GM12878 (cell line): Measurements from ENCODE around the gene SELENOV. TPM values are rescaled to one million over a fixed set of nuclear protein-coding genes. Genes with fewer than 3 reads are reported as not detected.

Experiments used
- ATAC-seq: fragments of 200-7000 bp; cut with Tn5 transposase; 3 replicates; pipeline ENCODE4 v1.9.1; 2020; ENCODE audit warnings: mild to moderate bottlenecking, moderate library complexity
- BruUV-seq: library from RNA; stranded (reverse); fragments of 400-500 nt; replicated peaks from 2 replicates; lab custom pipeline; 2021; lab: Mats Ljungman, UMichigan
- CTCF ChIA-PET: fragments of 300-600 bp; sonication (Branson Sonifier 250); formaldehyde crosslinking; extraction: SDS; loops from one replicate; lab custom pipeline; 2021; ENCODE audit warnings: inconsistent platforms; lab: Yijun Ruan, JAX
- POLR2A ChIA-PET: fragments of 350-600 bp; formaldehyde crosslinking; extraction: SDS; loops from one replicate; lab custom pipeline; 2021; ENCODE audit warnings: inconsistent platforms; lab: Charles Lee
- RAD21 ChIA-PET: fragments of 300-600 bp; sonication (Branson Sonifier 250); formaldehyde crosslinking; loops from one replicate; lab custom pipeline; 2023; ENCODE audit warnings: antibody characterized with exemption; ENCODE audit not compliant: unreplicated experiment; lab: Charles Lee
- SMC1A ChIA-PET: fragments of 300-600 bp; sonication (Branson Sonifier 250); formaldehyde crosslinking; loops from one replicate; lab custom pipeline; 2023; ENCODE audit not compliant: unreplicated experiment, uncharacterized antibody; lab: Charles Lee
- DNase-seq: peaks from one replicate; pipeline ENCODE4 v3.0.0-alpha.2; 2011; ENCODE audit warnings: low read depth, low spot score
- FAIRE-seq: peaks from 3 replicates; lab custom pipeline; 2011; peaks lifted over from hg19 to GRCh38; lab: Jason Lieb, UNC
- H2AFZ ChIP-seq: 2 replicates; pipeline ENCODE4 v1.6.0; 2011; ENCODE audit warnings: low read depth, low read length, control low read depth; ENCODE audit not compliant: control insufficient read depth
- H3K27ac ChIP-seq: 2 replicates; pipeline ENCODE4 v1.5.1; 2011; ENCODE audit warnings: control low read depth; ENCODE audit not compliant: control insufficient read depth, insufficient read depth
- H3K27me3 ChIP-seq, 2 experiments: replicated peaks in 1 of 2; 2 replicates each; pipeline versions ENCODE4 v1.6.0 to v1.6.1; 2011; ENCODE audit warnings: low read length in 1 of 2; ENCODE audit not compliant: control insufficient read depth in 2 of 2, insufficient read depth in 2 of 2
- H3K36me3 ChIP-seq, 2 experiments: 2 replicates each; pipeline ENCODE4 v1.5.1; 2011; ENCODE audit warnings: low read length in 1 of 2; ENCODE audit not compliant: control insufficient read depth in 2 of 2, insufficient read depth in 2 of 2
- H3K4me1 ChIP-seq: 2 replicates; pipeline ENCODE4 v1.6.1; 2011; ENCODE audit warnings: mild to moderate bottlenecking, low read length, moderate library complexity, mixed read lengths; ENCODE audit not compliant: control insufficient read depth, insufficient read depth
- H3K4me2 ChIP-seq: 2 replicates; pipeline ENCODE4 v1.6.0; 2011; ENCODE audit warnings: control low read depth; ENCODE audit not compliant: control insufficient read depth, insufficient read depth
- H3K4me3 ChIP-seq: fragments of 200-600 bp; sonication (generic); 2 replicates; pipeline ENCODE4 v1.5.1; 2016
- H3K79me2 ChIP-seq: 2 replicates; pipeline ENCODE4 v1.6.0; 2011; ENCODE audit warnings: low read length; ENCODE audit not compliant: control insufficient read depth, insufficient read depth
- H3K9ac ChIP-seq: 2 replicates; pipeline ENCODE4 v1.8.0; 2011; ENCODE audit warnings: low read length, control low read depth, mixed read lengths; ENCODE audit not compliant: control insufficient read depth, insufficient read depth
- H3K9me3 ChIP-seq: replicated peaks from 3 replicates; pipeline ENCODE4 v1.5.1; 2011; ENCODE audit warnings: mild to moderate bottlenecking, low read length; ENCODE audit not compliant: control insufficient read depth, insufficient read depth
- H4K20me1 ChIP-seq: 2 replicates; pipeline ENCODE4 v1.6.0; 2011; ENCODE audit not compliant: control insufficient read depth, insufficient read depth
- BCLAF1 ChIP-seq: fragments of 450-650 bp; IDR thresholded peaks from 2 replicates; pipeline ENCODE4 v1.6.1; 2017; ENCODE audit warnings: antibody characterized with exemption, mild to moderate bottlenecking, moderate library complexity
- CTCF ChIP-seq, 3 experiments: IDR thresholded peaks in 2 of 3; conservative IDR thresholded peaks in 1 of 3; 2 replicates each; pipeline ENCODE4 v1.5.1; 2011; ENCODE audit warnings: low read depth in 3 of 3, low read length in 3 of 3, mild to moderate bottlenecking in 3 of 3, control low read depth in 2 of 3, moderate library complexity in 2 of 3, inconsistent platforms in 1 of 3, mixed read lengths in 1 of 3; ENCODE audit not compliant: control insufficient read depth in 2 of 3, insufficient read depth in 1 of 3; ENCODE audit errors: extremely low read depth in 1 of 3
- IKZF2 ChIP-seq, 2 experiments: fragments of 450-650 bp; IDR thresholded peaks; 2 replicates each; pipeline ENCODE4 v1.6.1; 2017; ENCODE audit warnings: mild to moderate bottlenecking in 2 of 2, moderate library complexity in 2 of 2
- IRF3 ChIP-seq: fragments of 450-650 bp; IDR thresholded peaks from 2 replicates; pipeline ENCODE4 v1.6.1; 2014; ENCODE audit warnings: mild to moderate bottlenecking
- KAT2A ChIP-seq: conservative IDR thresholded peaks from 2 replicates; pipeline ENCODE4 v1.6.1; 2011; ENCODE audit warnings: low read depth, low read length; ENCODE audit not compliant: control insufficient read depth
- MTA3 ChIP-seq: IDR thresholded peaks from 2 replicates; pipeline ENCODE4 v1.6.1; 2012; ENCODE audit warnings: low read length, inconsistent platforms, borderline replicate concordance
- MYB ChIP-seq: fragments of 150-350 bp; IDR thresholded peaks from 2 replicates; pipeline ENCODE4 v1.6.1; 2014; ENCODE audit warnings: mild to moderate bottlenecking, low read depth, low read length, borderline replicate concordance
- POLR2A ChIP-seq: IDR thresholded peaks from 2 replicates; pipeline ENCODE4 v1.6.1; 2011; ENCODE audit warnings: low read depth, mild to moderate bottlenecking, low read length
- RELA ChIP-seq: fragments of 450-650 bp; IDR thresholded peaks from 2 replicates; pipeline ENCODE4 v1.8.0; 2014; ENCODE audit warnings: borderline replicate concordance; ENCODE audit not compliant: partially characterized antibody
- RFX5 ChIP-seq: IDR thresholded peaks from 2 replicates; pipeline ENCODE4 v1.6.1; 2011; ENCODE audit warnings: low read depth, low read length, improper control_type of control experiment
- SIN3A ChIP-seq: IDR thresholded peaks from 2 replicates; pipeline ENCODE4 v1.6.1; 2012; ENCODE audit warnings: low read depth, low read length, improper control_type of control experiment
- TAF1 ChIP-seq: IDR thresholded peaks from 2 replicates; pipeline ENCODE4 v1.6.1; 2011; ENCODE audit warnings: mild to moderate bottlenecking, low read depth, low read length, borderline replicate concordance
- TCF12 ChIP-seq: IDR thresholded peaks from 2 replicates; pipeline ENCODE4 v1.6.1; 2011; ENCODE audit warnings: low read depth, mild to moderate bottlenecking, low read length
- USF2 ChIP-seq: IDR thresholded peaks from 2 replicates; pipeline ENCODE4 v1.6.1; 2011; ENCODE audit warnings: low read depth, low read length, improper control_type of control experiment, borderline replicate concordance
- YY1 ChIP-seq: IDR thresholded peaks from 2 replicates; pipeline ENCODE4 v1.6.1; 2011; ENCODE audit warnings: low read depth, mild to moderate bottlenecking, low read length
- ZBED1 ChIP-seq: IDR thresholded peaks from 2 replicates; pipeline ENCODE4 v1.6.1; 2016; ENCODE audit warnings: borderline replicate concordance
- WGBS: methylation state at CpG from one replicate; pipeline ENCODE4 v1.1.6; 2016; ENCODE audit warnings: low lambda C conversion rate; ENCODE audit not compliant: insufficient replicate concordance, insufficient coverage; ENCODE audit errors: missing lambda C conversion rate; 5-methylcytosine and 5-hydroxymethylcytosine counted together
- in situ Hi-C: fragments of 300-500 bp; cut with MboI; formaldehyde crosslinking; loops from 9 replicates; pipeline ENCODE4 v1.14.3; 2018; ENCODE audit warnings: mixed read lengths
- intact Hi-C: fragments of 100-400 bp; cut with micrococcal nuclease; formaldehyde crosslinking; loops from one replicate; pipeline ENCODE4 v1.14.2; 2022; ENCODE audit not compliant: unreplicated experiment
- polyA plus RNA-seq, 11 experiments: library from polyadenylated mRNA; depleted of rRNA in 4 of 11; unstranded in 6 of 11; stranded (reverse) in 5 of 11; fragments of >200 nt; fragmentation: Nextera tagmentation in 4 of 11; fragmentation: Illumina TruSeq in 1 of 11; extraction: Ambion mirVana in 4 of 11; extraction: Trizol in 1 of 11; gene quantifications; 1 replicate in 1 of 11; 2 replicates in 10 of 11; pipeline versions ENCODE4 v1.2.1 to v1.2.3, GENCODE V29; 2011 to 2016; ENCODE audit warnings: inconsistent platforms in 2 of 11, missing spikeins in 2 of 11, low read depth in 1 of 11
- total RNA-seq, 4 experiments: library from RNA; depleted of rRNA in 3 of 4; stranded (reverse); fragments of >200 nt in 3 of 4; fragmentation: Illumina TruSeq in 1 of 4; extraction: Trizol in 1 of 4; gene quantifications; 2 replicates each; pipeline versions ENCODE4 v1.2.1 to v1.2.3, GENCODE V29; 2013 to 2021

Gene SELENOV
- total and polyA plus RNA-seq, 10 of the 15 experiments (the other 5 are each of a cell fraction or from before 2014, with no cell fraction given) = not detected

- intact Hi-C loops (no loop called here), in situ Hi-C loops (no loop called here)
- Histone ChIP-seq H3K9me3 (no peaks in the 10 kb centered on the region), H4K20me1 (no peaks in the 10 kb centered on the region), H3K4me2 (no peak overlapping the region), H3K79me2 (no peaks in the 10 kb centered on the region), H3K4me3 (no peak overlapping the region), H3K27ac (no peak overlapping the region), H3K36me3 (no peaks in the 10 kb centered on the region), H3K27me3 (peaks cover 3 to 4% of the 10 kb centered on the region in 2 experiments), H2AFZ (no peak overlapping the region), H3K4me1 (peaks cover 5% of the 10 kb centered on the region), H3K9ac (no peak overlapping the region)
- RAD21 ChIA-PET = interaction anchor here (0.7 kb wide), 1 partner anchor 45 kb away, joined by 3 read pairs; no protein-coding TSS in a partner anchor
- CTCF ChIA-PET = no interaction called here
- no TSS peak for BruUV-seq
- POLR2A ChIA-PET = no interaction called here
- FAIRE-seq (no peak), DNase-seq (no peak), ATAC-seq (no peak)
- SMC1A ChIA-PET = no interaction called here
- WGBS = 54% methylated on average over 8 of the region's 8 CpGs
- TF ChIP-seq YY1 (no peak), ZBED1 (no peak), RELA (no peak), TCF12 (no peak), MYB (no peak), IRF3 (no peak), MTA3 (no peak), RFX5 (no peak), POLR2A (no peak), TAF1 (no peak), SIN3A (no peak), USF2 (no peak), BCLAF1 (no peak), IKZF2 (IDR thresholded peaks at IDR 0.05) (no peak), KAT2A (no peak), CTCF (IDR thresholded peaks at IDR 0.05 in 2 of 3, conservative IDR thresholded peaks at IDR 0.05 in 1 of 3; ENCODE audit: control insufficient read depth in 2 of 3, extremely low read depth in 1 of 3, insufficient read depth in 1 of 3, low read depth in 3 of 3, low read length in 3 of 3) (no peak)
Observed at GRCh38 chr19:39520541-39521484, 5.9 kb downstream of the SELENOV start.
